ENCODE data around the gene RFLNA.

Gene RFLNA

DNA sequence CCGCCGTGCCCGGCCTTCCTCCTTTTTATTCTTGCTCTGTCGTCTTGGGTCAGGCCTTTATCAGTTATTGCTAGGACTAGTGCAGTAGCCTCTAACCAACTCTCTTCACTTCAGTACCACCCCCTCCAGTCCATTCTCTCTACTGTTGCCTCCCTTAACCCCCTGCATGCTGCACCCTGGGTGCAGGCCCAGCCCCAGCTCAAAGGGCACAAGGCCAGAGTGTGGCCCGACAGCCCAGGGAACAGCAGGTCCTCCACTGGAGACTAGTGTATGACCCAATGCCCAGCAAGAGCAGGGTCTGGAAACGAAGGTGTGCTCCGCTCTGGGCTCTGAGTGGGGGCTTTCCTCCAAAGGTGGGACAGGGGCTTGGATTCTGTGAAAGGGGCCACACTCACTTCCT lies 30.0 kb upstream of the RFLNA start:
- H3K4me2 ChIP-seq (ENCODE audit: low read depth, low read length, poor library complexity, severe bottlenecking) = no peak overlapping the region
- H3K27me3 ChIP-seq (ENCODE audit: insufficient read depth, low read length, poor library complexity, severe bottlenecking) = no peaks in the 10 kb centered on the region
- H2AFZ ChIP-seq (ENCODE audit: low read length) = no peak overlapping the region
- H3K9me2 ChIP-seq (replicated peaks; ENCODE audit: low read depth, low read length) = no peaks in the 10 kb centered on the region
- no peaks in the 10 kb centered on the region for H3K9me3 ChIP-seq (ENCODE audit: insufficient read depth, low read depth, low read length)
- no peak overlapping the region for H3K4me3 ChIP-seq (ENCODE audit: low read length, poor library complexity, severe bottlenecking)
- H3K79me2 ChIP-seq (ENCODE audit: insufficient read depth, low read length) = no peaks in the 10 kb centered on the region
- H4K20me1 ChIP-seq (ENCODE audit: insufficient read depth, low read length, poor library complexity, severe bottlenecking) = no peaks in the 10 kb centered on the region
- H3K36me3 ChIP-seq (ENCODE audit: insufficient read depth, low read length) = no peaks in the 10 kb centered on the region
- H3F3A ChIP-seq (ENCODE audit: low read depth) = no peaks in the 10 kb centered on the region
- peaks cover 5% of the 10 kb centered on the region for H3K4me1 ChIP-seq (ENCODE audit: insufficient read depth, low read length, poor library complexity, severe bottlenecking)
- H3K9ac ChIP-seq (ENCODE audit: low read depth, low read length, poor library complexity, severe bottlenecking) = no peak overlapping the region
- TF ChIP-seq, protein P1, sequence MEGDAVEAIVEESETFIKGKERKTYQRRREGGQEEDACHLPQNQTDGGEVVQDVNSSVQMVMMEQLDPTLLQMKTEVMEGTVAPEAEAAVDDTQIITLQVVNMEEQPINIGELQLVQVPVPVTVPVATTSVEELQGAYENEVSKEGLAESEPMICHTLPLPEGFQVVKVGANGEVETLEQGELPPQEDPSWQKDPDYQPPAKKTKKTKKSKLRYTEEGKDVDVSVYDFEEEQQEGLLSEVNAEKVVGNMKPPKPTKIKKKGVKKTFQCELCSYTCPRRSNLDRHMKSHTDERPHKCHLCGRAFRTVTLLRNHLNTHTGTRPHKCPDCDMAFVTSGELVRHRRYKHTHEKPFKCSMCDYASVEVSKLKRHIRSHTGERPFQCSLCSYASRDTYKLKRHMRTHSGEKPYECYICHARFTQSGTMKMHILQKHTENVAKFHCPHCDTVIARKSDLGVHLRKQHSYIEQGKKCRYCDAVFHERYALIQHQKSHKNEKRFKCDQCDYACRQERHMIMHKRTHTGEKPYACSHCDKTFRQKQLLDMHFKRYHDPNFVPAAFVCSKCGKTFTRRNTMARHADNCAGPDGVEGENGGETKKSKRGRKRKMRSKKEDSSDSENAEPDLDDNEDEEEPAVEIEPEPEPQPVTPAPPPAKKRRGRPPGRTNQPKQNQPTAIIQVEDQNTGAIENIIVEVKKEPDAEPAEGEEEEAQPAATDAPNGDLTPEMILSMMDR (conservative IDR thresholded peaks at IDR 0.05; ENCODE audit: low read length) = no peak
- no peak for TF ChIP-seq EZH2phosphoT487 (IDR thresholded peaks at IDR 0.05; ENCODE audit: borderline replicate concordance)

GRCh38 chr12:124267205-124267778 lies 27.6 kb upstream of the RFLNA start:
- H3F3A ChIP-seq (ENCODE audit: low read depth) = no peaks in the 10 kb centered on the region
- no peak overlapping the region for H3K4me2 ChIP-seq (ENCODE audit: low read depth, low read length, poor library complexity, severe bottlenecking)
- H3K9me2 ChIP-seq (replicated peaks; ENCODE audit: low read depth, low read length) = no peaks in the 10 kb centered on the region
- H3K4me3 ChIP-seq (ENCODE audit: low read length, poor library complexity, severe bottlenecking) = no peak overlapping the region
- no peaks in the 10 kb centered on the region for H3K36me3 ChIP-seq (ENCODE audit: insufficient read depth, low read length)
- no peaks in the 10 kb centered on the region for H3K27me3 ChIP-seq (ENCODE audit: insufficient read depth, low read length, poor library complexity, severe bottlenecking)
- no peak overlapping the region for H3K9ac ChIP-seq (ENCODE audit: low read depth, low read length, poor library complexity, severe bottlenecking)
- H3K79me2 ChIP-seq (ENCODE audit: insufficient read depth, low read length) = no peaks in the 10 kb centered on the region
- TF ChIP-seq, protein P1 (conservative IDR thresholded peaks at IDR 0.05; ENCODE audit: low read length) = no peak
- TF ChIP-seq EZH2phosphoT487 (IDR thresholded peaks at IDR 0.05; ENCODE audit: borderline replicate concordance) = no peak
- H3K9me3 ChIP-seq (ENCODE audit: insufficient read depth, low read depth, low read length) = no peaks in the 10 kb centered on the region
- no peak overlapping the region for H2AFZ ChIP-seq (ENCODE audit: low read length)
- peaks cover 5% of the 10 kb centered on the region for H3K4me1 ChIP-seq (ENCODE audit: insufficient read depth, low read length, poor library complexity, severe bottlenecking)
- H4K20me1 ChIP-seq (ENCODE audit: insufficient read depth, low read length, poor library complexity, severe bottlenecking) = no peaks in the 10 kb centered on the region

GRCh38 chr12:124270671-124271070 lies 24.2 kb upstream of the RFLNA start:
- Histone ChIP-seq H3K9me2 (replicated peaks; ENCODE audit: low read depth, low read length) (no peaks in the 10 kb centered on the region), H4K20me1 (ENCODE audit: insufficient read depth, low read length, poor library complexity, severe bottlenecking) (no peaks in the 10 kb centered on the region), H3K9ac (ENCODE audit: low read depth, low read length, poor library complexity, severe bottlenecking) (no peak overlapping the region), H2AFZ (ENCODE audit: low read length) (no peak overlapping the region), H3K36me3 (ENCODE audit: insufficient read depth, low read length) (no peaks in the 10 kb centered on the region), H3K4me2 (ENCODE audit: low read depth, low read length, poor library complexity, severe bottlenecking) (no peak overlapping the region), H3K9me3 (ENCODE audit: insufficient read depth, low read depth, low read length) (no peaks in the 10 kb centered on the region), H3K27me3 (ENCODE audit: insufficient read depth, low read length, poor library complexity, severe bottlenecking) (no peaks in the 10 kb centered on the region), H3F3A (ENCODE audit: low read depth) (no peaks in the 10 kb centered on the region), H3K4me3 (ENCODE audit: low read length, poor library complexity, severe bottlenecking) (no peak overlapping the region), H3K4me1 (ENCODE audit: insufficient read depth, low read length, poor library complexity, severe bottlenecking) (peaks cover 14% of the 10 kb centered on the region), H3K79me2 (ENCODE audit: insufficient read depth, low read length) (no peaks in the 10 kb centered on the region)
- no peak for TF ChIP-seq EZH2phosphoT487 (IDR thresholded peaks at IDR 0.05; ENCODE audit: borderline replicate concordance)
- TF ChIP-seq, protein P1 (conservative IDR thresholded peaks at IDR 0.05; ENCODE audit: low read length) = no peak
